Bladder microvascular endothelial cell (primary cell): ENCODE data around the gene SNRNP70. TPM values are rescaled to one million over a fixed set of nuclear protein-coding genes. Genes with fewer than 3 reads are reported as not detected.

ENCODE experiments used
- total RNA-seq: library from RNA; depleted of rRNA; stranded (reverse); fragments of >200 nt; gene quantifications from 2 replicates; pipeline ENCODE4 v1.2.3, GENCODE V29; 2014

The SNRNP70 gene
- 141 and 222 TPM in 2 replicates for total RNA-seq

GRCh38 chr19:49085020-49085867 is at the start of gene SNRNP70:
TSS of gene SNRNP70 (plus strand) at chr19:49085451. CDS start at chr19:49086415, 964 bp downstream.

GRCh38 chr19:49036815-49037214 is 48.4 kb upstream of the SNRNP70 start, which contains the start of gene CGB1:
TSS of gene CGB1 (minus strand) at chr19:49036895. CDS start at chr19:49036711, 184 bp downstream.

GRCh38 chr19:49043548-49043947 is 41.7 kb upstream of the SNRNP70 start, which contains the start of gene CGB5:
TSS of gene CGB5 (plus strand) at chr19:49043848. CDS start at chr19:49044210, 362 bp downstream.

GRCh38 chr19:49049011-49049410 is 36.2 kb upstream of the SNRNP70 start, which contains the start of gene CGB8:
TSS of gene CGB8 (minus strand) at chr19:49049111. CDS start at chr19:49048739, 372 bp downstream.

GRCh38 chr19:49057636-49058234 is 27.5 kb upstream of the SNRNP70 start, which contains the start of gene CGB7:
TSS of gene CGB7 (minus strand) at chr19:49057749. CDS start at chr19:49055375, 2,374 bp downstream.

GRCh38 chr19:49064768-49065611 is 20.3 kb upstream of the SNRNP70 start, which contains the start of gene NTF4:
TSS of gene NTF4 (minus strand) at chr19:49064818. CDS start at chr19:49061997, 2,821 bp downstream.

GRCh38 chr19:49113762-49114629 is 28.7 kb downstream of the SNRNP70 start, which contains the start of gene LIN7B:
TSS of gene LIN7B (plus strand) at chr19:49114370. CDS start at chr19:49114405, 35 bp downstream.

GRCh38 chr19:49118565-49119410 is 33.5 kb downstream of the SNRNP70 start, which contains the start of gene C19orf73:
TSS of gene C19orf73 (minus strand) at chr19:49119143. CDS start at chr19:49119022, 121 bp downstream.

GRCh38 chr19:49119411-49120324 is 34.4 kb downstream of the SNRNP70 start, which contains the start of gene PPFIA3:
TSS of gene PPFIA3 (plus strand) at chr19:49119544. CDS start at chr19:49127874, 8,330 bp downstream.

GRCh38 chr19:49155005-49155819 is 70.0 kb downstream of the SNRNP70 start, which contains the start of gene HRC:
TSS of gene HRC (minus strand) at chr19:49155396. CDS start at chr19:49155237, 159 bp downstream.

GRCh38 chr19:49157445-49158224 is 72.4 kb downstream of the SNRNP70 start, which contains the start of gene TRPM4:
TSS of gene TRPM4 (plus strand) at chr19:49157792. CDS start at chr19:49157867, 75 bp downstream.

Other genes with a start within 250 kb of the SNRNP70 start
- gene HSD17B14, start 249.0 kb upstream of the SNRNP70 start, total RNA-seq: 5.7 and 9.9 TPM in 2 replicates
- gene PLEKHA4, start 216.8 kb upstream of the SNRNP70 start, total RNA-seq: 0.32 and 4.3 TPM in 2 replicates
- 22.8 and 63.6 TPM in 2 replicates for gene PPP1R15A, start 213.0 kb upstream of the SNRNP70 start, total RNA-seq
- gene TULP2, start 186.7 kb upstream of the SNRNP70 start, total RNA-seq: 0.13 and 0.16 TPM in 2 replicates
- gene NUCB1, start 185.1 kb upstream of the SNRNP70 start, total RNA-seq: 158 and 247 TPM in 2 replicates
- not detected in 2 replicates for gene DHDH, start 151.8 kb upstream of the SNRNP70 start, total RNA-seq
- 90.2 and 164 TPM in 2 replicates for gene BAX, start 130.6 kb upstream of the SNRNP70 start, total RNA-seq
- 707 and 962 TPM in 2 replicates for gene FTL, start 120.1 kb upstream of the SNRNP70 start, total RNA-seq
- gene GYS1, start 92.1 kb upstream of the SNRNP70 start, total RNA-seq: 24.0 and 25.6 TPM in 2 replicates
- 199 and 209 TPM in 2 replicates for gene RUVBL2, start 91.6 kb upstream of the SNRNP70 start, total RNA-seq
- gene LHB, start 68.4 kb upstream of the SNRNP70 start, total RNA-seq: 0.16 TPM in 1 of 2 replicates, not detected in the other
- gene CGB3, start 61.1 kb upstream of the SNRNP70 start, total RNA-seq: not detected in 2 replicates
- gene CGB2, start 53.6 kb upstream of the SNRNP70 start, total RNA-seq: not detected in 2 replicates
- gene CGB1, start 48.6 kb upstream of the SNRNP70 start, total RNA-seq: not detected in 2 replicates
- gene CGB5, start 41.6 kb upstream of the SNRNP70 start, total RNA-seq: not detected in 2 replicates
- not detected in 2 replicates for gene CGB8, start 36.3 kb upstream of the SNRNP70 start, total RNA-seq
- gene CGB7, start 27.7 kb upstream of the SNRNP70 start, total RNA-seq: under 0.01 TPM in 1 of 2 replicates, not detected in the other
- not detected in 2 replicates for gene NTF4, start 20.6 kb upstream of the SNRNP70 start, total RNA-seq
- not detected in 2 replicates for gene KCNA7, start 12.8 kb upstream of the SNRNP70 start, total RNA-seq
- gene LIN7B, start 28.9 kb downstream of the SNRNP70 start, total RNA-seq: 1.4 and 1.5 TPM in 2 replicates
- 0.65 and 0.88 TPM in 2 replicates for gene C19orf73, start 33.7 kb downstream of the SNRNP70 start, total RNA-seq
- gene PPFIA3, start 34.1 kb downstream of the SNRNP70 start, total RNA-seq: 3.4 and 3.9 TPM in 2 replicates
- gene HRC, start 69.9 kb downstream of the SNRNP70 start, total RNA-seq: 0.06 TPM in 1 of 2 replicates, not detected in the other
- gene TRPM4, start 72.3 kb downstream of the SNRNP70 start, total RNA-seq: 19.8 and 24.1 TPM in 2 replicates
- gene SLC6A16, start 239.7 kb downstream of the SNRNP70 start, total RNA-seq: under 0.01 and 0.63 TPM in 2 replicates
- not detected in 2 replicates for gene CD37, start 250.0 kb downstream of the SNRNP70 start, total RNA-seq